OCI-LY1 (cell line): ENCODE measurements around the gene TUBA4B.
A peak's percentile ranks its signal among the peaks of the same experiment; 100 is the strongest.
"Not testable (repeated sequence)": the region's sequence is repeated elsewhere in the genome, so short reads cannot be mapped to it uniquely, and the experiment has no call there.

Experiments
- H2AFZ ChIP-seq: fragments of 200-600 bp; sonication (generic), shearing (Covaris generic); 2 replicates; pipeline ENCODE4 v1.6.0; 2014; ENCODE audit warnings: antibody characterized with exemption, mild to moderate bottlenecking, low read length
- H3F3A ChIP-seq: fragments of 200-600 bp; sonication (generic), shearing (Covaris generic); 2 replicates; pipeline ENCODE4 v1.6.0; 2014; ENCODE audit warnings: mild to moderate bottlenecking, antibody characterized with exemption, low read length, moderate library complexity; ENCODE audit not compliant: insufficient read depth
- H3K27ac ChIP-seq: fragments of 200-600 bp; sonication (generic); 2 replicates; pipeline ENCODE4 v1.5.1; 2014; ENCODE audit warnings: low read length, mixed run types, mild to moderate bottlenecking, low read depth; ENCODE audit not compliant: poor library complexity, severe bottlenecking
- H3K27me3 ChIP-seq: fragments of 200-600 bp; sonication (generic); 2 replicates; pipeline ENCODE4 v1.6.0; 2014; ENCODE audit warnings: antibody characterized with exemption, mild to moderate bottlenecking, low read length, moderate library complexity; ENCODE audit not compliant: insufficient read depth
- H3K36me3 ChIP-seq: fragments of 200-600 bp; sonication (generic); 2 replicates; pipeline ENCODE4 v1.6.1; 2014; ENCODE audit warnings: mild to moderate bottlenecking, antibody characterized with exemption, low read length, moderate library complexity, mixed read lengths; ENCODE audit not compliant: insufficient read depth
- H3K4me1 ChIP-seq: fragments of 200-600 bp; sonication (generic); 2 replicates; pipeline ENCODE4 v1.5.1; 2014; ENCODE audit warnings: mild to moderate bottlenecking, low read length, moderate library complexity; ENCODE audit not compliant: insufficient read depth, severe bottlenecking
- H3K4me2 ChIP-seq: fragments of 200-600 bp; sonication (generic), shearing (Covaris generic); 2 replicates; pipeline ENCODE4 v1.6.1; 2014; ENCODE audit warnings: low read length
- H3K4me3 ChIP-seq: fragments of 200-600 bp; sonication (generic); 2 replicates; pipeline ENCODE4 v1.5.1; 2014; ENCODE audit warnings: low read length, low read depth, mild to moderate bottlenecking, mixed read lengths; ENCODE audit not compliant: poor library complexity, severe bottlenecking
- H3K79me2 ChIP-seq: fragments of 200-600 bp; shearing (Covaris generic); 2 replicates; pipeline ENCODE4 v1.6.1; 2016; ENCODE audit warnings: mixed run types, low read length, mixed read lengths; ENCODE audit not compliant: insufficient read depth
- H3K9ac ChIP-seq: fragments of 200-600 bp; sonication (generic), shearing (Covaris generic); 2 replicates; pipeline ENCODE4 v1.6.1; 2014; ENCODE audit warnings: mild to moderate bottlenecking, low read length, mixed read lengths
- H3K9me2 ChIP-seq: fragments of 200-600 bp; sonication (generic), shearing (Covaris generic); 2 replicates; pipeline ENCODE4 v1.6.1; 2014; ENCODE audit warnings: low read depth, mild to moderate bottlenecking, low read length, mixed read lengths
- H3K9me3 ChIP-seq: fragments of 200-600 bp; shearing (Covaris generic); 2 replicates; pipeline ENCODE4 v1.6.1; 2014; ENCODE audit warnings: low read length, mixed read lengths
- H4K20me1 ChIP-seq: fragments of 200-600 bp; sonication (generic), shearing (Covaris generic); 2 replicates; pipeline ENCODE4 v1.6.0; 2016; ENCODE audit warnings: mild to moderate bottlenecking, low read length; ENCODE audit not compliant: insufficient read depth
- CTCF ChIP-seq: fragments of 200-600 bp; sonication (generic), shearing (Covaris generic); IDR thresholded peaks from 2 replicates; pipeline ENCODE4 v1.5.1; 2017; ENCODE audit warnings: mild to moderate bottlenecking, antibody characterized with exemption, low read length, moderate library complexity, mixed read lengths
- EZH2 ChIP-seq: fragments of 200-600 bp; sonication (generic), shearing (Covaris generic); IDR thresholded peaks from 2 replicates; pipeline ENCODE4 v1.8.0; 2017; ENCODE audit warnings: borderline replicate concordance, mixed run types, mild to moderate bottlenecking, antibody characterized with exemption, low read length, moderate library complexity, mixed read lengths

The TUBA4B gene

GRCh38 chr2:219252570-219252899, 508 bp upstream of the TUBA4B start:
- Histone ChIP-seq H3K36me3 (peaks cover 45% of the 10 kb centered on the region), H2AFZ (no peak overlapping the region), H4K20me1 (no peaks in the 10 kb centered on the region), H3K4me1 (peaks cover 65% of the 10 kb centered on the region), H3K4me2 (peak overlapping the region; percentile 79), H3F3A (0 out of 2 replicates have a peak, but pooled peaks cover 5% of the 10 kb centered on the region), H3K27ac (peak overlapping the region; percentile 98), H3K4me3 (peak overlapping the region; percentile 83), H3K9me2 (no peaks in the 10 kb centered on the region), H3K27me3 (no peaks in the 10 kb centered on the region), H3K79me2 (no peaks in the 10 kb centered on the region), H3K9me3 (no peaks in the 10 kb centered on the region), H3K9ac (peak overlapping the region; percentile 89)
- no peak for TF ChIP-seq EZH2
- TF ChIP-seq CTCF, result no peak

GRCh38 chr2:219253753-219254589, 928 bp downstream of the TUBA4B start, which contains the start of gene TUBA4A:
Gene TUBA4A (minus strand): TSS chr2:219253918. CDS start chr2:219253858, 60 bp downstream.
- H3K4me3 ChIP-seq, result peak within 1 kb of the TSS; percentile 83
- H3K27me3 ChIP-seq, result no peaks in the 10 kb centered on the region
- 0 out of 2 replicates have a peak, but pooled peaks have one; percentile 15 for TF ChIP-seq CTCF
- TF ChIP-seq EZH2, result no peak
- no peak within 1 kb of the TSS for H2AFZ ChIP-seq
- 0 out of 2 replicates have a peak, but pooled peaks cover 5% of the 10 kb centered on the region for H3F3A ChIP-seq
- no peaks in the 10 kb centered on the region for H4K20me1 ChIP-seq
- H3K4me2 ChIP-seq, result peak within 1 kb of the TSS; percentile 79
- no peaks in the 10 kb centered on the region for H3K79me2 ChIP-seq
- H3K9me2 ChIP-seq, result no peaks in the 10 kb centered on the region
- H3K9me3 ChIP-seq, result no peaks in the 10 kb centered on the region
- peaks cover 39% of the 10 kb centered on the region for H3K36me3 ChIP-seq
- H3K4me1 ChIP-seq, result peaks cover 51% of the 10 kb centered on the region
- peak within 1 kb of the TSS; percentile 89 for H3K9ac ChIP-seq
- peak within 1 kb of the TSS; percentile 98 for H3K27ac ChIP-seq

GRCh38 chr2:219254590-219255201, 1.7 kb downstream of the TUBA4B start:
- Histone ChIP-seq H3K9me2 (no peaks in the 10 kb centered on the region), H3K36me3 (peaks cover 36% of the 10 kb centered on the region), H3K79me2 (no peaks in the 10 kb centered on the region), H3F3A (0 out of 2 replicates have a peak, but pooled peaks cover 5% of the 10 kb centered on the region), H3K27me3 (no peaks in the 10 kb centered on the region), H4K20me1 (no peaks in the 10 kb centered on the region), H3K4me2 (peak overlapping the region; percentile 79), H3K9ac (peak overlapping the region; percentile 89), H3K4me1 (peaks cover 44% of the 10 kb centered on the region), H3K27ac (peak overlapping the region; percentile 88), H3K4me3 (peak overlapping the region; percentile 83), H3K9me3 (no peaks in the 10 kb centered on the region), H2AFZ (no peak overlapping the region)
- TF ChIP-seq CTCF (no peak; the same call in 1 of the 2 replicates), EZH2 (no peak)

- H3K9me3 ChIP-seq, H3K79me2 ChIP-seq, H2AFZ ChIP-seq, H3K4me3 ChIP-seq, H3K27ac ChIP-seq, H3K9me2 ChIP-seq, H4K20me1 ChIP-seq, H3K27me3 ChIP-seq, H3K4me2 ChIP-seq, H3K9ac ChIP-seq, H3F3A ChIP-seq: not testable (repeated sequence)
- peaks cover 14% of the 10 kb centered on the region; the same call in 1 of the 2 replicates for H3K36me3 ChIP-seq
- H3K4me1 ChIP-seq, result peaks cover 14% of the 10 kb centered on the region
These were observed 5.9 kb downstream of the TUBA4B start for GRCh38 chr2:219258942-219259341.
